Endodermal cell (in vitro differentiated cells): ENCODE measurements around the gene NR1H4. TPM values are rescaled to one million over a fixed set of nuclear protein-coding genes. Genes with fewer than 3 reads are reported as not detected.

Experiments used
- DNase-seq: peaks from one replicate; pipeline ENCODE4 v3.0.0-alpha.2; 2017
- H3K27ac ChIP-seq: 2 replicates; pipeline ENCODE4 v1.5.1; 2013; ENCODE audit warnings: mild to moderate bottlenecking, low read depth, low read length, moderate library complexity
- H3K27me3 ChIP-seq: 2 replicates; pipeline ENCODE4 v1.6.1; 2013; ENCODE audit warnings: mild to moderate bottlenecking, low read length, moderate library complexity; ENCODE audit not compliant: insufficient read depth, control insufficient read depth, poor library complexity, severe bottlenecking
- H3K36me3 ChIP-seq: 2 replicates; pipeline ENCODE4 v1.7.0; 2013; ENCODE audit warnings: mild to moderate bottlenecking, low read length, moderate library complexity; ENCODE audit not compliant: control insufficient read depth, insufficient read depth
- H3K4me1 ChIP-seq: one replicate; pipeline ENCODE4 v1.7.0; 2013; ENCODE audit warnings: low read length; ENCODE audit not compliant: control insufficient read depth, insufficient read depth
- H3K4me3 ChIP-seq: 2 replicates; pipeline ENCODE4 v1.5.1; 2013; ENCODE audit warnings: mild to moderate bottlenecking, low read length, moderate library complexity
- H3K9ac ChIP-seq: 2 replicates; pipeline ENCODE4 v1.6.1; 2013; ENCODE audit warnings: mild to moderate bottlenecking, low read length, moderate library complexity; ENCODE audit not compliant: poor library complexity, severe bottlenecking; ENCODE audit errors: extremely low read depth
- H3K9me3 ChIP-seq: 2 replicates; pipeline ENCODE4 v1.6.1; 2013; ENCODE audit warnings: mild to moderate bottlenecking, low read length, moderate library complexity; ENCODE audit not compliant: control insufficient read depth
- H3K27ac Mint-ChIP-seq: 2 replicates; pipeline ENCODE4 v1.8.0; 2020; ENCODE audit warnings: mixed read lengths
- H3K27me3 Mint-ChIP-seq: 2 replicates; pipeline ENCODE4 v1.8.0; 2021; ENCODE audit warnings: mild to moderate bottlenecking, mixed read lengths; ENCODE audit not compliant: insufficient read depth
- H3K36me3 Mint-ChIP-seq: 2 replicates; pipeline ENCODE4 v1.8.0; 2020; ENCODE audit warnings: low read depth, mixed read lengths
- H3K4me1 Mint-ChIP-seq: 2 replicates; pipeline ENCODE4 v1.8.0; 2020; ENCODE audit warnings: mixed read lengths
- H3K4me3 Mint-ChIP-seq: 2 replicates; pipeline ENCODE4 v1.8.0; 2020; ENCODE audit warnings: mild to moderate bottlenecking, moderate library complexity, mixed read lengths
- H3K9me3 Mint-ChIP-seq: 2 replicates; pipeline ENCODE4 v1.8.0; 2020; ENCODE audit warnings: mild to moderate bottlenecking, mixed read lengths
- WGBS, 2 experiments: methylation state at CpG; one replicate each; pipeline versions ENCODE4 v1.1.5 to v1.1.7; 2013; ENCODE audit warnings: missing lambda C conversion rate in 2 of 2, mixed read lengths in 1 of 2; ENCODE audit not compliant: insufficient coverage in 1 of 2, insufficient read length in 1 of 2; 5-methylcytosine and 5-hydroxymethylcytosine counted together
- total RNA-seq, 2 donors: library from RNA; stranded (reverse); fragmentation: NEBNext Ultra II Directional in 1 of 2; extraction: Animal tissue kit (Norgen Biotek cat#: 25700) in 1 of 2; gene quantifications; 2 replicates in 1 of 2; 3 replicates in 1 of 2; pipeline ENCODE4 v1.2.1, GENCODE V29; 2021
- TF ChIP-seq, protein P1 (sequence below): fragments of 200-600 bp; sonication (generic); conservative IDR thresholded peaks from 2 replicates; pipeline ENCODE4 v1.5.0; 2021; ENCODE audit warnings: antibody characterized with exemption, mild to moderate bottlenecking

The NR1H4 gene
- total RNA-seq, 2 donors from 2014 or later: not detected

DNA sequence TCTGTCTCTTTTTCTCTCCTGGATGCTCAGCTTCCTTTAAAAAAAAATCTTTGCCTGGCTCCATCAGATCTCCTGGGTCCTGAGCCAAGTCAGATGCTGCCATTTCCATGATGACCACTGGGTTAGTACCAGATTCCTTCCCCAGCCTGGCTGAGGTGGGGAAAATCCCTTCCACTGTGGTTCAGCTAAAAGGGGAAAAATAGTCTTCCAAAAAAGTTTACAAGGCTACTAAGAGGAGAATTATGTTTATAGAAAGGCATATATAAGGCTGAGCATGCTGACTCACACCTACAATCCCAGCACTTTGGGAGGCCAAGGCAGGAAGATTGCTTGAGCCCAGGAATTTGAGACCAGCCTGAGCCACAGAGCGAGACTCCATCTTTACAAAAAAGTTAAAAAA is 71.4 kb downstream of the NR1H4 start:
- Mint-ChIP-seq H3K9me3 (no peaks in the 10 kb centered on the region), H3K27me3 (no peaks in the 10 kb centered on the region), H3K4me3 (no peak overlapping the region), H3K27ac (no peak overlapping the region), H3K4me1 (no peaks in the 10 kb centered on the region), H3K36me3 (no peaks in the 10 kb centered on the region)
- H3K9ac ChIP-seq: no peak overlapping the region
- no peak for DNase-seq
- H3K4me3 ChIP-seq: no peak overlapping the region
- TF ChIP-seq, protein P1, sequence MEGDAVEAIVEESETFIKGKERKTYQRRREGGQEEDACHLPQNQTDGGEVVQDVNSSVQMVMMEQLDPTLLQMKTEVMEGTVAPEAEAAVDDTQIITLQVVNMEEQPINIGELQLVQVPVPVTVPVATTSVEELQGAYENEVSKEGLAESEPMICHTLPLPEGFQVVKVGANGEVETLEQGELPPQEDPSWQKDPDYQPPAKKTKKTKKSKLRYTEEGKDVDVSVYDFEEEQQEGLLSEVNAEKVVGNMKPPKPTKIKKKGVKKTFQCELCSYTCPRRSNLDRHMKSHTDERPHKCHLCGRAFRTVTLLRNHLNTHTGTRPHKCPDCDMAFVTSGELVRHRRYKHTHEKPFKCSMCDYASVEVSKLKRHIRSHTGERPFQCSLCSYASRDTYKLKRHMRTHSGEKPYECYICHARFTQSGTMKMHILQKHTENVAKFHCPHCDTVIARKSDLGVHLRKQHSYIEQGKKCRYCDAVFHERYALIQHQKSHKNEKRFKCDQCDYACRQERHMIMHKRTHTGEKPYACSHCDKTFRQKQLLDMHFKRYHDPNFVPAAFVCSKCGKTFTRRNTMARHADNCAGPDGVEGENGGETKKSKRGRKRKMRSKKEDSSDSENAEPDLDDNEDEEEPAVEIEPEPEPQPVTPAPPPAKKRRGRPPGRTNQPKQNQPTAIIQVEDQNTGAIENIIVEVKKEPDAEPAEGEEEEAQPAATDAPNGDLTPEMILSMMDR: peak; percentile 39
- H3K27ac ChIP-seq: no peak overlapping the region
- 86 to 94% methylated on average over 1 of the region's 1 CpG for WGBS, 2 experiments
- no peaks in the 10 kb centered on the region for H3K4me1 ChIP-seq
- H3K36me3 ChIP-seq: no peaks in the 10 kb centered on the region
- no peaks in the 10 kb centered on the region for H3K27me3 ChIP-seq
- H3K9me3 ChIP-seq: no peaks in the 10 kb centered on the region

DNA sequence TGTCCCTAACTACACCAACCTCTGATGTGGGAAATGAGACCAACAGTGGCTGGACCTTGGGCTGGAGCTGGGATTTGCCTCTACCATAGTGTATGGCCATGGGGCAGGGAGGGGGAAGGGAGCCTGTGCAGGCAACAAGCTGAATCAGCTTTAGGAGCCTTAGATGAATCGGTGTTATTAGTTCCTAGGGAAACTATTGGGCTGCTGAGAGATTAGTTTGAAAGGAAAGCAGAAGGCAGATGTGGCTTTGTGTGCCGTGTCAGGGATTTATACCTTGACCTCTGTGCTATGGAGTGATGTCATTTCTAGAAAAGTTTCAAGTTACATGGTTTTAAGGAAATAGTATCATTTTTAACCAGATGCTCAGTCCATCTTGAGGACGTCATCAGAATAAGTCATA is 80.3 kb downstream of the NR1H4 start:
- H3K36me3 Mint-ChIP-seq: no peaks in the 10 kb centered on the region
- H3K27me3 Mint-ChIP-seq: no peaks in the 10 kb centered on the region
- peaks cover 13% of the 10 kb centered on the region for H3K4me1 Mint-ChIP-seq
- Histone ChIP-seq H3K4me3 (no peak overlapping the region), H3K9ac (no peak overlapping the region), H3K9me3 (no peaks in the 10 kb centered on the region), H3K4me1 (peaks cover 3% of the 10 kb centered on the region), H3K27me3 (no peaks in the 10 kb centered on the region), H3K27ac (no peak overlapping the region), H3K36me3 (no peaks in the 10 kb centered on the region)
- TF ChIP-seq, protein P1: no peak
- 82 to 83% methylated on average over 2 of the region's 3 CpGs for WGBS, 2 experiments
- no peak overlapping the region for H3K4me3 Mint-ChIP-seq
- H3K27ac Mint-ChIP-seq: no peak overlapping the region
- DNase-seq: no peak
- peaks cover 1% of the 10 kb centered on the region for H3K9me3 Mint-ChIP-seq

DNA sequence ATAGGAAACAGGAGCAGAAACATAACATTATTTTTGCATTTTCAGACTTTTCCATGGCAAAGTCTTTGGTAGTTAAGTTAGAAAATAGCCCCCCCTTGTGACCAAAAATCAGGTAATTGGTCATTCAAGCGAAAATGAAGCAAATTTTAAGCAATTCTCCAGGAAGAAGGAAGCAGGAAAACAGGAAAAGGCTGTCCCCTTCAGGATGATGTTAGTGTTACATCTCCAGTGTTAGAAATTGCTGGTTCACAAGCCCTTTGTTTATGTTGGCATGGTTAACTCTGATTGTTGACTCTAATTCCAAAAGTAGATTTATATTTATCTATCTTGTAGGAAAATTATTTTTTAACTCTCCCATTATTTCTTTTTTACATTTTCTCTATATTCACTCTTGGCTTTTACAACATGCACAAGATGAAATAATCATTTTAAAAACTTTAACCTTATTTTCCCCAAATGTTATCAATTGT is 81.0 kb downstream of the NR1H4 start:
- Mint-ChIP-seq H3K4me1 (peaks cover 13% of the 10 kb centered on the region), H3K27ac (no peak overlapping the region), H3K27me3 (no peaks in the 10 kb centered on the region), H3K4me3 (no peak overlapping the region), H3K9me3 (peaks cover 2% of the 10 kb centered on the region), H3K36me3 (no peaks in the 10 kb centered on the region)
- DNase-seq: peak; percentile 72
- TF ChIP-seq, protein P1: peak; percentile 99
- Histone ChIP-seq H3K27me3 (no peaks in the 10 kb centered on the region), H3K4me3 (no peak overlapping the region), H3K9me3 (no peaks in the 10 kb centered on the region), H3K36me3 (no peaks in the 10 kb centered on the region), H3K27ac (no peak overlapping the region), H3K9ac (no peak overlapping the region), H3K4me1 (peaks cover 3% of the 10 kb centered on the region)
- WGBS, 2 experiments: 0% methylated on average over 1 of the region's 1 CpG
